HG03520 (cell line): ENCODE measurements around the gene HS2ST1.
A peak's percentile ranks its signal among the peaks of the same experiment; 100 is the strongest.
"Not testable (repeated sequence)": the region's sequence is repeated elsewhere in the genome, so short reads cannot be mapped to it uniquely, and the experiment has no call there.

ENCODE experiments used
- ATAC-seq: cut with Tn5 transposase; IDR thresholded peaks from one replicate; pipeline ENCODE4 v1.9.1; 2021; ENCODE audit warnings: mild to moderate bottlenecking, moderate library complexity; ENCODE audit not compliant: unreplicated experiment

Gene HS2ST1

GRCh38 chr1:86914601-86914997 is at the start of gene HS2ST1:
HS2ST1 (plus strand) TSS chr1:86914635.
- ATAC-seq, result no peak

GRCh38 chr1:86865973-86866637 is 48.3 kb upstream of the HS2ST1 start:
- ATAC-seq, result no peak

GRCh38 chr1:86866665-86867064 is 47.8 kb upstream of the HS2ST1 start:
- ATAC-seq, result no peak

GRCh38 chr1:86867278-86867677 is 47.2 kb upstream of the HS2ST1 start:
- ATAC-seq, result not testable (repeated sequence)

- no peak for ATAC-seq
Observed at GRCh38 chr1:86868477-86868876, 46.0 kb upstream of the HS2ST1 start.

GRCh38 chr1:86871001-86871400 is 43.4 kb upstream of the HS2ST1 start:
- no peak for ATAC-seq

- no peak for ATAC-seq
Observed at GRCh38 chr1:86872086-86872485, 42.3 kb upstream of the HS2ST1 start.

GRCh38 chr1:86875722-86876121 is 38.7 kb upstream of the HS2ST1 start:
- ATAC-seq, result no peak

GRCh38 chr1:86887479-86888162 is 26.8 kb upstream of the HS2ST1 start:
- ATAC-seq, result no peak

GRCh38 chr1:86888327-86888726 is 26.1 kb upstream of the HS2ST1 start:
- no peak for ATAC-seq

- not testable (repeated sequence) for ATAC-seq
Observed at GRCh38 chr1:86899401-86899800, 15.0 kb upstream of the HS2ST1 start.

- no peak for ATAC-seq
Observed at GRCh38 chr1:86905875-86906274, 8.6 kb upstream of the HS2ST1 start.

- ATAC-seq, result no peak
Observed at GRCh38 chr1:86906419-86906818, 8.0 kb upstream of the HS2ST1 start.

- ATAC-seq, result no peak
Observed at GRCh38 chr1:86912281-86912900, 2.0 kb upstream of the HS2ST1 start.

- ATAC-seq, result no peak
Observed at GRCh38 chr1:86913399-86913895, 988 bp upstream of the HS2ST1 start.

- ATAC-seq, result peak; percentile 78
Observed at GRCh38 chr1:86913896-86914600, 387 bp upstream of the HS2ST1 start, which contains the start of gene SELENOF. SELENOF (minus strand) TSS chr1:86914126; CDS start chr1:86914111, 15 bp downstream.

GRCh38 chr1:86914998-86915736 is 732 bp downstream of the HS2ST1 start:
- ATAC-seq, result peak; percentile 21

GRCh38 chr1:86915737-86916235 is 1.4 kb downstream of the HS2ST1 start:
- no peak for ATAC-seq

- no peak for ATAC-seq
Observed at GRCh38 chr1:86916752-86917151, 2.3 kb downstream of the HS2ST1 start.

- no peak for ATAC-seq
Observed at GRCh38 chr1:86922445-86922844, 8.0 kb downstream of the HS2ST1 start.
